ENCODE results near the gene NRP1.
A peak's percentile ranks its signal among the peaks of the same experiment; 100 is the strongest.

Gene NRP1

GRCh38 chr10:33129996-33130386, 204.5 kb downstream of the NRP1 start:
- no peak for DNase-seq

- peak in 3 of 58 donors; percentile 5 to 15 (median 11) for DNase-seq
Observed at GRCh38 chr10:33129141-33129995, 205.1 kb downstream of the NRP1 start.

- no peak for DNase-seq
Observed at GRCh38 chr10:33127622-33128021, 206.8 kb downstream of the NRP1 start.

Measured in anterior cingulate cortex (tissue), 58 donors.